Caco-2 (cell line): ENCODE measurements around the gene VWA5B1. TPM values are rescaled to one million over a fixed set of nuclear protein-coding genes. Genes with fewer than 3 reads are reported as not detected.

ENCODE experiments used
- BruUV-seq: library from RNA; stranded (reverse); fragments of 400-500 nt; replicated peaks from 2 replicates; lab custom pipeline; 2021; lab: Mats Ljungman, UMichigan
- CTCF ChIA-PET: fragments of 300-600 bp; sonication (Branson Sonifier 250); formaldehyde crosslinking; loops from one replicate; lab custom pipeline; 2022; ENCODE audit warnings: antibody characterized with exemption; lab: Charles Lee
- POLR2A ChIA-PET: fragments of 300-600 bp; sonication (Branson Sonifier 250); formaldehyde crosslinking; loops from one replicate; lab custom pipeline; 2022; ENCODE audit warnings: antibody characterized with exemption; lab: Charles Lee
- DNase-seq, 2 experiments: peaks; one replicate each; pipeline versions ENCODE4 v3.0.0 to v3.0.0-alpha.2; 2020 to 2022
- H3K27me3 ChIP-seq: replicated peaks from 2 replicates; pipeline ENCODE4 v1.6.0; 2011; ENCODE audit warnings: low read length; ENCODE audit not compliant: control insufficient read depth, insufficient read depth
- H3K36me3 ChIP-seq: 2 replicates; pipeline ENCODE4 v1.5.1; 2011; ENCODE audit warnings: low read length; ENCODE audit not compliant: control insufficient read depth, insufficient read depth
- H3K4me1 ChIP-seq: fragments of 250-450 bp; sonication (Bioruptor Pico); 2 replicates; pipeline ENCODE4 v1.5.1; 2020; ENCODE audit warnings: mild to moderate bottlenecking
- H3K4me3 ChIP-seq: 2 replicates; pipeline ENCODE4 v1.5.1; 2011; ENCODE audit warnings: low read depth, mild to moderate bottlenecking, control low read depth, low read length
- H3K9me3 ChIP-seq: fragments of 250-450 bp; sonication (Bioruptor Pico); 2 replicates; pipeline ENCODE4 v1.5.1; 2020; ENCODE audit warnings: mild to moderate bottlenecking, moderate library complexity
- H3K27ac Mint-ChIP-seq: one replicate; pipeline ENCODE4 v1.8.0; 2022; ENCODE audit warnings: mixed read lengths; ENCODE audit not compliant: unreplicated experiment
- H3K27me3 Mint-ChIP-seq: one replicate; pipeline ENCODE4 v1.8.0; 2022; ENCODE audit warnings: mixed read lengths; ENCODE audit not compliant: insufficient read depth, unreplicated experiment
- H3K36me3 Mint-ChIP-seq: one replicate; pipeline ENCODE4 v1.8.0; 2022; ENCODE audit warnings: mild to moderate bottlenecking, mixed read lengths; ENCODE audit not compliant: insufficient read depth, unreplicated experiment
- H3K4me1 Mint-ChIP-seq: one replicate; pipeline ENCODE4 v1.8.0; 2022; ENCODE audit warnings: low read depth, mixed read lengths; ENCODE audit not compliant: unreplicated experiment
- H3K4me3 Mint-ChIP-seq: one replicate; pipeline ENCODE4 v1.8.0; 2022; ENCODE audit warnings: mild to moderate bottlenecking, moderate library complexity, mixed read lengths; ENCODE audit not compliant: unreplicated experiment
- H3K9me3 Mint-ChIP-seq: one replicate; pipeline ENCODE4 v1.8.0; 2022; ENCODE audit warnings: mixed read lengths; ENCODE audit not compliant: unreplicated experiment
- CTCF ChIP-seq, 2 experiments: fragments of 200-600 bp in 1 of 2; IDR thresholded peaks; 1 replicate in 1 of 2; 2 replicates in 1 of 2; pipeline versions ENCODE4 v1.5.1 to v1.8.0; 2011 to 2022; ENCODE audit warnings: antibody characterized with exemption in 1 of 2, control low read depth in 1 of 2, inconsistent platforms in 1 of 2, low read depth in 1 of 2, low read length in 1 of 2, mild to moderate bottlenecking in 1 of 2, moderate library complexity in 1 of 2; ENCODE audit not compliant: insufficient read depth in 1 of 2, severe bottlenecking in 1 of 2, unreplicated experiment in 1 of 2
- intact Hi-C: fragments of 100-400 bp; cut with micrococcal nuclease; formaldehyde crosslinking; loops from one replicate; pipeline ENCODE4 v1.10.0; 2022; ENCODE audit not compliant: unreplicated experiment
- total RNA-seq: library from RNA; stranded (reverse); gene quantifications from 2 replicates; pipeline ENCODE4 v1.2.3, GENCODE V29; 2022

Gene VWA5B1
- total RNA-seq, 1 experiment from 2014 or later: not detected

- Histone ChIP-seq H3K4me3 (no peak overlapping the region), H3K27me3 (no peaks in the 10 kb centered on the region), H3K9me3 (no peaks in the 10 kb centered on the region), H3K4me1 (no peaks in the 10 kb centered on the region), H3K36me3 (no peaks in the 10 kb centered on the region)
- H3K4me1 Mint-ChIP-seq: no peaks in the 10 kb centered on the region
- BruUV-seq: no TSS peak
- H3K9me3 Mint-ChIP-seq: peaks cover 9% of the 10 kb centered on the region
- no peak for TF ChIP-seq CTCF (IDR thresholded peaks at IDR 0.05; ENCODE audit: insufficient read depth in 1 of 2, low read depth in 1 of 2, low read length in 1 of 2, severe bottlenecking in 1 of 2, unreplicated experiment in 1 of 2)
- ChIA-PET POLR2A (no interaction called here), CTCF (no interaction called here)
- intact Hi-C loops: no loop called here
- peaks cover 5% of the 10 kb centered on the region for H3K36me3 Mint-ChIP-seq
- peaks cover 20% of the 10 kb centered on the region for H3K27me3 Mint-ChIP-seq
- H3K27ac Mint-ChIP-seq: no peak overlapping the region
- no peak for DNase-seq
- H3K4me3 Mint-ChIP-seq: no peak overlapping the region
These were observed 10.3 kb upstream of the VWA5B1 start for GRCh38 chr1:20280341-20280740.

- CTCF ChIA-PET: no interaction called here
- H3K27ac Mint-ChIP-seq: no peak overlapping the region
- TF ChIP-seq CTCF (IDR thresholded peaks at IDR 0.05; ENCODE audit: insufficient read depth in 1 of 2, low read depth in 1 of 2, low read length in 1 of 2, severe bottlenecking in 1 of 2, unreplicated experiment in 1 of 2): no peak
- DNase-seq: no peak
- peaks cover 18% of the 10 kb centered on the region for H3K27me3 Mint-ChIP-seq
- no peaks in the 10 kb centered on the region for H3K4me1 Mint-ChIP-seq
- peaks cover 5% of the 10 kb centered on the region for H3K36me3 Mint-ChIP-seq
- no TSS peak for BruUV-seq
- Histone ChIP-seq H3K4me3 (no peak overlapping the region), H3K9me3 (no peaks in the 10 kb centered on the region), H3K4me1 (no peaks in the 10 kb centered on the region), H3K27me3 (no peaks in the 10 kb centered on the region), H3K36me3 (no peaks in the 10 kb centered on the region)
- H3K9me3 Mint-ChIP-seq: peaks cover 10% of the 10 kb centered on the region
- intact Hi-C loops: no loop called here
- no peak overlapping the region for H3K4me3 Mint-ChIP-seq
- POLR2A ChIA-PET: no interaction called here
These were observed 9.8 kb upstream of the VWA5B1 start for GRCh38 chr1:20280906-20281305.

- no peak for DNase-seq
- Histone ChIP-seq H3K36me3 (no peaks in the 10 kb centered on the region), H3K4me1 (no peaks in the 10 kb centered on the region), H3K4me3 (no peak overlapping the region), H3K27me3 (no peaks in the 10 kb centered on the region), H3K9me3 (no peaks in the 10 kb centered on the region)
- H3K27ac Mint-ChIP-seq: no peak overlapping the region
- intact Hi-C loops: no loop called here
- no peaks in the 10 kb centered on the region for H3K4me1 Mint-ChIP-seq
- ChIA-PET POLR2A (no interaction called here), CTCF (no interaction called here)
- no peak for TF ChIP-seq CTCF (IDR thresholded peaks at IDR 0.05; ENCODE audit: insufficient read depth in 1 of 2, low read depth in 1 of 2, low read length in 1 of 2, severe bottlenecking in 1 of 2, unreplicated experiment in 1 of 2)
- no peak overlapping the region for H3K4me3 Mint-ChIP-seq
- peaks cover 10% of the 10 kb centered on the region for H3K9me3 Mint-ChIP-seq
- BruUV-seq: no TSS peak
- H3K27me3 Mint-ChIP-seq: peaks cover 15% of the 10 kb centered on the region
- H3K36me3 Mint-ChIP-seq: peaks cover 5% of the 10 kb centered on the region
These were observed 8.9 kb upstream of the VWA5B1 start for GRCh38 chr1:20281801-20282200.
